GM12874 (cell line): ENCODE results near the gene ZNF529.

ENCODE experiments used
- CTCF ChIP-seq: IDR thresholded peaks from 2 replicates; pipeline ENCODE4 v1.5.1; 2011; ENCODE audit warnings: low read depth, mild to moderate bottlenecking, control low read depth, low read length, moderate library complexity; ENCODE audit not compliant: insufficient read depth

ZNF529 gene

GRCh38 chr19:36574741-36575140 lies 1.6 kb upstream of the ZNF529 start:
- TF ChIP-seq CTCF: no peak

- no peak for TF ChIP-seq CTCF
Observed at GRCh38 chr19:36573895-36574720, 1.0 kb upstream of the ZNF529 start.

GRCh38 chr19:36572593-36573019 lies 486 bp downstream of the ZNF529 start:
- TF ChIP-seq CTCF: no peak

GRCh38 chr19:36564391-36564790 lies 8.7 kb downstream of the ZNF529 start:
- TF ChIP-seq CTCF: no peak

GRCh38 chr19:36547001-36547732 lies 25.9 kb downstream of the ZNF529 start:
- TF ChIP-seq CTCF: no peak

- no peak for TF ChIP-seq CTCF
Observed at GRCh38 chr19:36528921-36529518, 44.1 kb downstream of the ZNF529 start.
